Measurements from ENCODE around the gene CACNB4.

- TF ChIP-seq, protein P1, sequence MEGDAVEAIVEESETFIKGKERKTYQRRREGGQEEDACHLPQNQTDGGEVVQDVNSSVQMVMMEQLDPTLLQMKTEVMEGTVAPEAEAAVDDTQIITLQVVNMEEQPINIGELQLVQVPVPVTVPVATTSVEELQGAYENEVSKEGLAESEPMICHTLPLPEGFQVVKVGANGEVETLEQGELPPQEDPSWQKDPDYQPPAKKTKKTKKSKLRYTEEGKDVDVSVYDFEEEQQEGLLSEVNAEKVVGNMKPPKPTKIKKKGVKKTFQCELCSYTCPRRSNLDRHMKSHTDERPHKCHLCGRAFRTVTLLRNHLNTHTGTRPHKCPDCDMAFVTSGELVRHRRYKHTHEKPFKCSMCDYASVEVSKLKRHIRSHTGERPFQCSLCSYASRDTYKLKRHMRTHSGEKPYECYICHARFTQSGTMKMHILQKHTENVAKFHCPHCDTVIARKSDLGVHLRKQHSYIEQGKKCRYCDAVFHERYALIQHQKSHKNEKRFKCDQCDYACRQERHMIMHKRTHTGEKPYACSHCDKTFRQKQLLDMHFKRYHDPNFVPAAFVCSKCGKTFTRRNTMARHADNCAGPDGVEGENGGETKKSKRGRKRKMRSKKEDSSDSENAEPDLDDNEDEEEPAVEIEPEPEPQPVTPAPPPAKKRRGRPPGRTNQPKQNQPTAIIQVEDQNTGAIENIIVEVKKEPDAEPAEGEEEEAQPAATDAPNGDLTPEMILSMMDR (conservative IDR thresholded peaks at IDR 0.05; ENCODE audit: low read depth, low read length) = no peak
- TF ChIP-seq EZH2 (IDR thresholded peaks at IDR 0.05; ENCODE audit: borderline replicate concordance, low read depth, low read length, poor library complexity, severe bottlenecking) = no peak
These were observed 47.4 kb downstream of the CACNB4 start for GRCh38 chr2:152051436-152051835.

Measured in A673 (cell line).